ENCODE measurements around the gene MFSD1. TPM values are rescaled to one million over a fixed set of nuclear protein-coding genes. Genes with fewer than 3 reads are reported as not detected.

The MFSD1 gene
- total RNA-seq, 2 experiments from 2014 or later = 26.0 to 27.3 TPM

DNA sequence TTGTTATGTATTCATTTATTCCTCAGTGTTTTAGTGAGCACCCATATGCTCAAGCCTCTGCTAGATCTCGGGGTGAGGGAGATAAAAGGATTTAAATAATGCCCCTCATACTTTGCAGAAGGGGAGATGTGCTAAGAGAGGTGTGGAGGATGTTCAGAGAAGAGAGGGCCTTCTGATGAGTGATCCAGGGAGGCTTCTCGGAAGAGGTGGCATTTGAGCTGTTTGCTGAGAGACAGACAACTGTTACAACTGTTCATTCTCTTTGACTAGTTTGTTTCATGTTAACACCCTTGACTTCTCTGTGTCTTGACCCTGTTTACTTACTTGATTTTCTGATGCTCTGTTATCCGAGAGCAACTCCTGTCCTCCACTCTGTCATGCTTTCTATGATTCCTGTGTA, 34.5 kb downstream of the MFSD1 start:
- Histone ChIP-seq H3K36me3 (ENCODE audit: insufficient read depth, low read length) (no peaks in the 10 kb centered on the region), H3K4me2 (ENCODE audit: low read length) (no peak overlapping the region), H3K79me2 (ENCODE audit: insufficient read depth, low read depth, low read length) (no peaks in the 10 kb centered on the region), H3K9me2 (ENCODE audit: insufficient read depth, low read length) (no peaks in the 10 kb centered on the region), H3K9me3 (ENCODE audit: low read length) (no peaks in the 10 kb centered on the region), H4K20me1 (ENCODE audit: insufficient read depth, low read length) (no peaks in the 10 kb centered on the region), H3K27ac (ENCODE audit: low read depth, low read length, poor library complexity, severe bottlenecking) (no peak overlapping the region), H3K4me3 (ENCODE audit: low read depth, low read length, poor library complexity, severe bottlenecking) (no peak overlapping the region), H3K4me1 (ENCODE audit: insufficient read depth, low read length, poor library complexity, severe bottlenecking) (no peaks in the 10 kb centered on the region), H2AFZ (ENCODE audit: low read length) (no peak overlapping the region)
- DNase-seq (ENCODE audit: low spot score) = no peak
- CTCF ChIA-PET (ENCODE audit: unreplicated experiment) = no interaction called here
- intact Hi-C loops (cut with micrococcal nuclease; ENCODE audit: unreplicated experiment) = no loop called here
- BruUV-seq (replicated peaks) = no TSS peak
- POLR2A ChIA-PET = no interaction called here
- TF ChIP-seq, protein P1, sequence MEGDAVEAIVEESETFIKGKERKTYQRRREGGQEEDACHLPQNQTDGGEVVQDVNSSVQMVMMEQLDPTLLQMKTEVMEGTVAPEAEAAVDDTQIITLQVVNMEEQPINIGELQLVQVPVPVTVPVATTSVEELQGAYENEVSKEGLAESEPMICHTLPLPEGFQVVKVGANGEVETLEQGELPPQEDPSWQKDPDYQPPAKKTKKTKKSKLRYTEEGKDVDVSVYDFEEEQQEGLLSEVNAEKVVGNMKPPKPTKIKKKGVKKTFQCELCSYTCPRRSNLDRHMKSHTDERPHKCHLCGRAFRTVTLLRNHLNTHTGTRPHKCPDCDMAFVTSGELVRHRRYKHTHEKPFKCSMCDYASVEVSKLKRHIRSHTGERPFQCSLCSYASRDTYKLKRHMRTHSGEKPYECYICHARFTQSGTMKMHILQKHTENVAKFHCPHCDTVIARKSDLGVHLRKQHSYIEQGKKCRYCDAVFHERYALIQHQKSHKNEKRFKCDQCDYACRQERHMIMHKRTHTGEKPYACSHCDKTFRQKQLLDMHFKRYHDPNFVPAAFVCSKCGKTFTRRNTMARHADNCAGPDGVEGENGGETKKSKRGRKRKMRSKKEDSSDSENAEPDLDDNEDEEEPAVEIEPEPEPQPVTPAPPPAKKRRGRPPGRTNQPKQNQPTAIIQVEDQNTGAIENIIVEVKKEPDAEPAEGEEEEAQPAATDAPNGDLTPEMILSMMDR (conservative IDR thresholded peaks at IDR 0.05; ENCODE audit: low read length) = no peak
- no peak for TF ChIP-seq EZH2phosphoT487 (IDR thresholded peaks at IDR 0.05; ENCODE audit: borderline replicate concordance, low read depth, low read length)

- Histone ChIP-seq H3K4me3 (ENCODE audit: low read depth, low read length, poor library complexity, severe bottlenecking) (no peak overlapping the region), H3K79me2 (ENCODE audit: insufficient read depth, low read depth, low read length) (no peaks in the 10 kb centered on the region), H3K9me2 (ENCODE audit: insufficient read depth, low read length) (no peaks in the 10 kb centered on the region), H3K27ac (ENCODE audit: low read depth, low read length, poor library complexity, severe bottlenecking) (no peak overlapping the region), H4K20me1 (ENCODE audit: insufficient read depth, low read length) (no peaks in the 10 kb centered on the region), H3K4me2 (ENCODE audit: low read length) (no peak overlapping the region), H3K9me3 (ENCODE audit: low read length) (no peaks in the 10 kb centered on the region), H2AFZ (ENCODE audit: low read length) (no peak overlapping the region), H3K4me1 (ENCODE audit: insufficient read depth, low read length, poor library complexity, severe bottlenecking) (no peaks in the 10 kb centered on the region), H3K36me3 (ENCODE audit: insufficient read depth, low read length) (no peaks in the 10 kb centered on the region)
- CTCF ChIA-PET (ENCODE audit: unreplicated experiment) = no interaction called here
- TF ChIP-seq, protein P1 (conservative IDR thresholded peaks at IDR 0.05; ENCODE audit: low read length) = no peak
- TF ChIP-seq EZH2phosphoT487 (IDR thresholded peaks at IDR 0.05; ENCODE audit: borderline replicate concordance, low read depth, low read length) = no peak
- POLR2A ChIA-PET = no interaction called here
- no peak for DNase-seq (ENCODE audit: low spot score)
- no TSS peak for BruUV-seq (replicated peaks)
- intact Hi-C loops (cut with micrococcal nuclease; ENCODE audit: unreplicated experiment) = no loop called here
These were observed 35.4 kb downstream of the MFSD1 start for GRCh38 chr3:158837240-158837639.

DNA sequence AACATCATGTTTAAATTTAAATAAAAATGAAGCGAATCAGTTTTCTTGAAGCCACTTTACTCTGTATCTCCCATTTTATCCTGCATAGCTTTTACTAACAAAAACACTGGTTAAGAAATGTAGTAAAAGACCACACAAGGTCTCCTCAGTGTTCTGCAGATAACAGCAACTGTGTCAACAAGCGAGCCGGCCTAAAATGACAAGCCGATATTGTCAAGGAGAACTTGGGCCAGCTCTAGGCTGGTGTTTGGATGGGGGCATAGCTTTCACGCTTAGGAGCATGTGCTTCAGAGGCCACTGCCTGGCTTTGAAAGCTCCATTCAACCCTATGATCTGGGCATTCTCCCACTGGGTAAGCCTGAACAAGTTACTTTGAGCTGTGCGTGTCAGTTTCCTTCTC, 38.1 kb downstream of the MFSD1 start:
- no TSS peak for BruUV-seq (replicated peaks)
- ChIA-PET POLR2A (interaction anchor here (0.9 kb wide), 1 partner anchor 38 kb away, joined by 3 read pairs; the partner anchor contains the start of gene MFSD1), CTCF (ENCODE audit: unreplicated experiment) (no interaction called here)
- no peak for TF ChIP-seq EZH2phosphoT487 (IDR thresholded peaks at IDR 0.05; ENCODE audit: borderline replicate concordance, low read depth, low read length)
- TF ChIP-seq, protein P1 (conservative IDR thresholded peaks at IDR 0.05; ENCODE audit: low read length) = no peak
- intact Hi-C loops (cut with micrococcal nuclease; ENCODE audit: unreplicated experiment) = no loop called here
- H3K9me2 ChIP-seq (ENCODE audit: insufficient read depth, low read length) = no peaks in the 10 kb centered on the region
- H2AFZ ChIP-seq (ENCODE audit: low read length) = no peak overlapping the region
- H3K4me2 ChIP-seq (ENCODE audit: low read length) = no peak overlapping the region
- no peak for DNase-seq (ENCODE audit: low spot score)
- no peaks in the 10 kb centered on the region for H3K79me2 ChIP-seq (ENCODE audit: insufficient read depth, low read depth, low read length)
- no peak overlapping the region for H3K27ac ChIP-seq (ENCODE audit: low read depth, low read length, poor library complexity, severe bottlenecking)
- H4K20me1 ChIP-seq (ENCODE audit: insufficient read depth, low read length) = no peaks in the 10 kb centered on the region
- H3K4me1 ChIP-seq (ENCODE audit: insufficient read depth, low read length, poor library complexity, severe bottlenecking) = no peaks in the 10 kb centered on the region
- no peak overlapping the region for H3K4me3 ChIP-seq (ENCODE audit: low read depth, low read length, poor library complexity, severe bottlenecking)
- H3K36me3 ChIP-seq (ENCODE audit: insufficient read depth, low read length) = no peaks in the 10 kb centered on the region
- H3K9me3 ChIP-seq (ENCODE audit: low read length) = no peaks in the 10 kb centered on the region
